Smooth muscle cell of the coronary artery (primary cell): ENCODE data around the gene CFAP20. TPM values are rescaled to one million over a fixed set of nuclear protein-coding genes. Genes with fewer than 3 reads are reported as not detected.

ENCODE experiments used
- total RNA-seq: library from RNA; depleted of rRNA; stranded (reverse); fragments of >200 nt; gene quantifications from 2 replicates; pipeline ENCODE4 v1.2.3, GENCODE V29; 2014; ENCODE audit warnings: low replicate concordance

Gene CFAP20
- total RNA-seq = 39.8 and 45.6 TPM in 2 replicates

GRCh38 chr16:58129097-58129936, at the start of gene CFAP20:
Gene CFAP20 (minus strand): TSS chr16:58129381. CDS start chr16:58129115, 266 bp downstream.

Other genes starting within 250 kb of the CFAP20 start
- under 0.01 TPM in 1 of 2 replicates, not detected in the other for gene CNGB1, start 158.3 kb downstream of the CFAP20 start, total RNA-seq
- gene ZNF319, start 128.7 kb downstream of the CFAP20 start, total RNA-seq = 2.1 and 2.3 TPM in 2 replicates
- 18.3 and 30.1 TPM in 2 replicates for gene USB1, start 128.0 kb downstream of the CFAP20 start, total RNA-seq
- gene MMP15, start 103.6 kb downstream of the CFAP20 start, total RNA-seq = 1.7 and 3.2 TPM in 2 replicates
- gene CSNK2A2, start 68.7 kb upstream of the CFAP20 start, total RNA-seq = 16.4 and 17.2 TPM in 2 replicates
- gene PRSS54, start 165.6 kb upstream of the CFAP20 start, total RNA-seq = not detected in 2 replicates